Keratinocyte (primary cell): ENCODE data around the gene CDKN1A. TPM values are rescaled to one million over a fixed set of nuclear protein-coding genes. Genes with fewer than 3 reads are reported as not detected.

Experiments used
- DNase-seq: peaks from one replicate; pipeline ENCODE4 v3.0.0-alpha.2; 2011; ENCODE audit warnings: low read depth, missing footprints, low spot score
- FAIRE-seq: peaks from 2 replicates; lab custom pipeline; 2011; peaks lifted over from hg19 to GRCh38; lab: Jason Lieb, UNC
- H2AFZ ChIP-seq: 2 replicates; pipeline ENCODE4 v1.6.0; 2012; ENCODE audit warnings: low read length, control low read depth, inconsistent platforms; ENCODE audit not compliant: control insufficient read depth
- H3K27ac ChIP-seq: 2 replicates; pipeline ENCODE4 v1.5.1; 2011; ENCODE audit warnings: low read length; ENCODE audit not compliant: control insufficient read depth, insufficient read depth
- H3K27me3 ChIP-seq: 3 replicates; pipeline ENCODE4 v1.6.0; 2011; ENCODE audit warnings: low read length; ENCODE audit not compliant: control insufficient read depth, insufficient read depth; ENCODE audit errors: extremely low read depth
- H3K36me3 ChIP-seq, 2 experiments: 2 replicates in 1 of 2; 3 replicates in 1 of 2; pipeline ENCODE4 v1.5.1; 2011; ENCODE audit warnings: low read length in 2 of 2, mild to moderate bottlenecking in 1 of 2; ENCODE audit not compliant: control insufficient read depth in 2 of 2, insufficient read depth in 2 of 2; ENCODE audit errors: extremely low read depth in 1 of 2
- H3K4me1 ChIP-seq: 3 replicates; pipeline ENCODE4 v1.5.1; 2011; ENCODE audit warnings: low read length; ENCODE audit not compliant: control insufficient read depth, insufficient read depth; ENCODE audit errors: extremely low read depth
- H3K4me2 ChIP-seq: 3 replicates; pipeline ENCODE4 v1.6.0; 2011; ENCODE audit warnings: low read depth, low read length; ENCODE audit not compliant: control insufficient read depth, insufficient read depth; ENCODE audit errors: extremely low read depth
- H3K4me3 ChIP-seq, 3 experiments: fragments of 200-600 bp in 1 of 3; sonication (generic) in 1 of 3; 2 replicates in 2 of 3; 3 replicates in 1 of 3; pipeline ENCODE4 v1.5.1; 2011 to 2016; ENCODE audit warnings: low read length in 3 of 3, mild to moderate bottlenecking in 3 of 3, control low read depth in 2 of 3, inconsistent platforms in 1 of 3, low read depth in 1 of 3, mixed read lengths in 1 of 3, mixed run types in 1 of 3, moderate library complexity in 1 of 3; ENCODE audit not compliant: control insufficient read depth in 2 of 3, insufficient read depth in 2 of 3; ENCODE audit errors: extremely low read depth in 1 of 3
- H3K79me2 ChIP-seq: 2 replicates; pipeline ENCODE4 v1.6.0; 2012; ENCODE audit warnings: low read length; ENCODE audit not compliant: control insufficient read depth, insufficient read depth
- H3K9ac ChIP-seq: 3 replicates; pipeline ENCODE4 v1.6.0; 2011; ENCODE audit warnings: low read length; ENCODE audit not compliant: control insufficient read depth, insufficient read depth; ENCODE audit errors: extremely low read depth
- H3K9me1 ChIP-seq: 3 replicates; pipeline ENCODE4 v1.6.0; 2011; ENCODE audit warnings: low read length; ENCODE audit not compliant: control insufficient read depth, insufficient read depth; ENCODE audit errors: extremely low read depth
- H3K9me3 ChIP-seq: 2 replicates; pipeline ENCODE4 v1.5.1; 2012; ENCODE audit warnings: low read depth, low read length; ENCODE audit not compliant: control insufficient read depth
- H4K20me1 ChIP-seq: 3 replicates; pipeline ENCODE4 v1.6.0; 2011; ENCODE audit warnings: low read length; ENCODE audit not compliant: control insufficient read depth, insufficient read depth; ENCODE audit errors: extremely low read depth
- CTCF ChIP-seq, 3 experiments: IDR thresholded peaks in 1 of 3; conservative IDR thresholded peaks in 1 of 3; optimal IDR thresholded peaks in 1 of 3; 2 replicates in 2 of 3; 3 replicates in 1 of 3; pipeline versions ENCODE3 to v1.5.1; 2011; ENCODE audit warnings: low read length in 3 of 3, mild to moderate bottlenecking in 3 of 3, moderate library complexity in 2 of 3, control low read depth in 1 of 3, inconsistent platforms in 1 of 3; ENCODE audit not compliant: insufficient read depth in 2 of 3; ENCODE audit errors: extremely low read depth in 1 of 3
- EZH2 ChIP-seq: IDR thresholded peaks from one replicate; pipeline ENCODE4 v1.6.1; 2012; ENCODE audit warnings: inconsistent platforms, mild to moderate bottlenecking, low read length, moderate library complexity
- dilution Hi-C: fragments of 300-500 bp; cut with MboI; formaldehyde crosslinking; loops from one replicate; pipeline ENCODE4 v1.7.0; 2020; ENCODE audit warnings: low sequenced_read_pairs; ENCODE audit not compliant: extremely low pct_ligation_motif_present
- polyA plus RNA-seq, 5 experiments: library from polyadenylated mRNA; depleted of rRNA in 3 of 5; stranded (reverse) in 3 of 5; stranded (forward) in 1 of 5; unstranded in 1 of 5; fragments of >200 nt; gene quantifications; 1 replicate in 1 of 5; 2 replicates in 3 of 5; 3 replicates in 1 of 5; pipeline versions ENCODE4 v1.2.1 to v1.2.3, GENCODE V29; 2011 to 2012; ENCODE audit warnings: missing spikeins in 2 of 5, low read depth in 1 of 5, low replicate concordance in 1 of 5

CDKN1A gene
- polyA plus RNA-seq, 1 donor (not counting 4 experiments of a cell fraction or from before 2014, with no cell fraction given) = 185 TPM

- dilution Hi-C loops = no loop called here
- Histone ChIP-seq H3K9me1 (peaks cover 2% of the 10 kb centered on the region), H3K9me3 (no peaks in the 10 kb centered on the region), H3K9ac (no peak overlapping the region), H3K4me1 (peaks cover 26% of the 10 kb centered on the region), H3K4me3 (no peak overlapping the region), H3K36me3 (no peaks in the 10 kb centered on the region), H3K79me2 (no peaks in the 10 kb centered on the region), H3K4me2 (peak overlapping the region; percentile 68), H3K27me3 (no peaks in the 10 kb centered on the region), H4K20me1 (no peaks in the 10 kb centered on the region), H3K27ac (peak overlapping the region; percentile 54), H2AFZ (no peak overlapping the region)
- TF ChIP-seq EZH2 (no peak), CTCF (optimal IDR thresholded peaks at IDR 0.05 in 1 of 3, IDR thresholded peaks at IDR 0.05 in 1 of 3, conservative IDR thresholded peaks at IDR 0.05 in 1 of 3; ENCODE audit: extremely low read depth in 1 of 3, insufficient read depth in 2 of 3, low read length in 3 of 3) (no peak)
- FAIRE-seq (no peak), DNase-seq (no peak)
Observed at GRCh38 chr6:36666287-36666686, 12.2 kb upstream of the CDKN1A start.

GRCh38 chr6:36666826-36667591 lies 11.5 kb upstream of the CDKN1A start:
- Histone ChIP-seq H3K4me3 (peak overlapping the region in 2 of 3 experiments; percentile 13 to 14), H3K79me2 (no peaks in the 10 kb centered on the region), H4K20me1 (no peaks in the 10 kb centered on the region), H3K9ac (peak overlapping the region; percentile 58), H3K4me2 (peak overlapping the region; percentile 68), H3K9me3 (no peaks in the 10 kb centered on the region), H3K27ac (peak overlapping the region; percentile 64), H3K4me1 (peaks cover 26% of the 10 kb centered on the region), H3K36me3 (no peaks in the 10 kb centered on the region), H3K27me3 (no peaks in the 10 kb centered on the region), H3K9me1 (peaks cover 2% of the 10 kb centered on the region), H2AFZ (peak overlapping the region; percentile 59)
- dilution Hi-C loops = no loop called here
- DNase-seq (peak; percentile 88), FAIRE-seq (peak; percentile 65)
- TF ChIP-seq EZH2 (no peak), CTCF (optimal IDR thresholded peaks at IDR 0.05 in 1 of 3, IDR thresholded peaks at IDR 0.05 in 1 of 3, conservative IDR thresholded peaks at IDR 0.05 in 1 of 3; ENCODE audit: extremely low read depth in 1 of 3, insufficient read depth in 2 of 3, low read length in 3 of 3) (no peak)
